SK-N-MC (cell line): Measurements from ENCODE around the gene SMC1B.

Experiments used
- EZH2 ChIP-seq: fragments of 200-600 bp; sonication (generic); IDR thresholded peaks from one replicate; pipeline ENCODE4 v1.6.1; 2017; ENCODE audit warnings: antibody characterized with exemption
- POLR2AphosphoS5 ChIP-seq: IDR thresholded peaks from 2 replicates; pipeline ENCODE4 v1.6.1; 2012; ENCODE audit warnings: mild to moderate bottlenecking, low read depth, low read length, borderline replicate concordance

DNA sequence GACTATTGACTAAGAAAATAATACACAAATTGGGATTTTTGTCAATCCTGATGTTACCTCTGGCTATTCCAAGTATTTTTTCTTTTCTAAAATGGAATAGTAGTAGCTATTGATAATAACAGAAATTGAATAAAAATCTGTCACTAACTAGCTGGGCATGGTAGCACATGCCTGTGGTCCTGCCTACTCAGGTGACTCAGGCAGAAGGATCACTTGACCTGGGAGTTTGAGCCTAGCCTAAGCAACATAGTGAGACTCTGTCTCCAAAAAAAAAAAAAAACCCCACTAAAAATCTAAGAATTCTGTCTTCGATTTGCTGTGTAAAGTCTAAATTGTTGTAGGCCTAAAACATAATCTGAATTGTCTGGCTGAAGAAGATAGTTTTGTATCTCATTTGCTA lies 61.4 kb downstream of the SMC1B start:
- TF ChIP-seq POLR2AphosphoS5 (no peak), EZH2 (no peak)
